Chondrocyte (in vitro differentiated cells): ENCODE results near the gene HS6ST2. TPM values are rescaled to one million over a fixed set of nuclear protein-coding genes. Genes with fewer than 3 reads are reported as not detected.

Source experiments
- DNase-seq: peaks from one replicate; pipeline ENCODE4 v3.0.0; 2021; ENCODE audit warnings: mixed read lengths, low spot score
- H3K27ac Mint-ChIP-seq: one replicate; pipeline ENCODE4 v1.8.0; 2021; ENCODE audit warnings: mild to moderate bottlenecking, moderate library complexity, mixed read lengths; ENCODE audit not compliant: unreplicated experiment
- H3K27me3 Mint-ChIP-seq: 2 replicates; pipeline ENCODE4 v1.8.0; 2021; ENCODE audit warnings: low read depth, mixed read lengths
- H3K36me3 Mint-ChIP-seq: 2 replicates; pipeline ENCODE4 v1.8.0; 2021; ENCODE audit warnings: low read depth, mixed read lengths
- H3K4me1 Mint-ChIP-seq: 2 replicates; pipeline ENCODE4 v1.8.0; 2021; ENCODE audit warnings: low read depth, mild to moderate bottlenecking, mixed read lengths
- H3K4me3 Mint-ChIP-seq: one replicate; pipeline ENCODE4 v1.8.0; 2021; ENCODE audit warnings: mild to moderate bottlenecking, moderate library complexity, mixed read lengths; ENCODE audit not compliant: unreplicated experiment
- H3K9me3 Mint-ChIP-seq: 2 replicates; pipeline ENCODE4 v1.8.0; 2021; ENCODE audit warnings: low read depth, mixed read lengths
- total RNA-seq: library from RNA; stranded (reverse); gene quantifications from 3 replicates; pipeline ENCODE4 v1.2.1, GENCODE V29; 2021
- TF ChIP-seq, protein P1 (sequence below): fragments of 200-600 bp; sonication (generic); IDR thresholded peaks from 2 replicates; pipeline ENCODE4 v1.5.0; 2021; ENCODE audit warnings: antibody characterized with exemption, mild to moderate bottlenecking, moderate library complexity

Gene HS6ST2
- total RNA-seq, 1 donor from 2014 or later = 1.9 TPM

DNA sequence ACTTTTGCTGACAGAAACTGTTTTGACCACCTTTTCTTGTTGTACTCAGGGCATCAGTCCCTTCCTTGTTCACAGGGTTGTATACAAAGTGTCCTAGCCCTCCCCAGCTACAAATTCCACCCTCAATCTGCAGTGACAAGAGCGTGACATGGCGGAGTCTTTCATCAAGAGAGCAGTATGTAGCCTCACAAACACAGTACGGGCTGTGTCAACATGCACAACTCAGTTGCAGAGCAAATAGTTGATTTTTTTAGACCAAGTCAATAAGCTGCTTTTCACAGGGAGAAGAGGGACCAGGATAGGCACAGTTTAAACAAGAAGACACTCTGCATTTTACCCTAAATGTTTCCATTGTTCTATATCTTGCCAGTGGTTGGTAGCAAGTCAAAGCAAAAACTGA, 8.6 kb upstream of the HS6ST2 start:
- Mint-ChIP-seq H3K4me3 (no peak overlapping the region), H3K4me1 (peaks cover 15% of the 10 kb centered on the region), H3K36me3 (no peaks in the 10 kb centered on the region), H3K27me3 (no peaks in the 10 kb centered on the region), H3K9me3 (no peaks in the 10 kb centered on the region), H3K27ac (no peak overlapping the region)
- DNase-seq = no peak
- TF ChIP-seq, protein P1, sequence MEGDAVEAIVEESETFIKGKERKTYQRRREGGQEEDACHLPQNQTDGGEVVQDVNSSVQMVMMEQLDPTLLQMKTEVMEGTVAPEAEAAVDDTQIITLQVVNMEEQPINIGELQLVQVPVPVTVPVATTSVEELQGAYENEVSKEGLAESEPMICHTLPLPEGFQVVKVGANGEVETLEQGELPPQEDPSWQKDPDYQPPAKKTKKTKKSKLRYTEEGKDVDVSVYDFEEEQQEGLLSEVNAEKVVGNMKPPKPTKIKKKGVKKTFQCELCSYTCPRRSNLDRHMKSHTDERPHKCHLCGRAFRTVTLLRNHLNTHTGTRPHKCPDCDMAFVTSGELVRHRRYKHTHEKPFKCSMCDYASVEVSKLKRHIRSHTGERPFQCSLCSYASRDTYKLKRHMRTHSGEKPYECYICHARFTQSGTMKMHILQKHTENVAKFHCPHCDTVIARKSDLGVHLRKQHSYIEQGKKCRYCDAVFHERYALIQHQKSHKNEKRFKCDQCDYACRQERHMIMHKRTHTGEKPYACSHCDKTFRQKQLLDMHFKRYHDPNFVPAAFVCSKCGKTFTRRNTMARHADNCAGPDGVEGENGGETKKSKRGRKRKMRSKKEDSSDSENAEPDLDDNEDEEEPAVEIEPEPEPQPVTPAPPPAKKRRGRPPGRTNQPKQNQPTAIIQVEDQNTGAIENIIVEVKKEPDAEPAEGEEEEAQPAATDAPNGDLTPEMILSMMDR = no peak

DNA sequence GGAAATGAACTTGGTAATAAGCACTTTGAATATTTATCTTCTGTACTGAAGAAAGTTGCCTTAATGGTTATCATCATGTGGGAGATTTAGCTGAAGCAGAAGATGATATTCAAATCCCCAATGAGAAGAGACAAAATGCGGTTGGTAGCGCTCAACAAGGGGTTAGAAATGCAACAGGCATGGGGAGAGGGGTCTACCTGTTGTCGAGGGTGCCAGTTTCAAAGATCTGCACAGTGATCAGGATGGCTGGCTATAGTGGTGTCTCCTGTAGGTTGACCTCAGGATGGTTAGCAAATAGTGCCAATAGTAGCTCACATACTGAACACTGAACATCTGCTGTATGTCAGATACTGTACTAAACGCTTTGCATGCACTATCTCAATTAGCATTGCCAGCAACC, 7.0 kb upstream of the HS6ST2 start:
- Mint-ChIP-seq H3K9me3 (no peaks in the 10 kb centered on the region), H3K4me1 (peaks cover 15% of the 10 kb centered on the region), H3K27me3 (no peaks in the 10 kb centered on the region), H3K4me3 (no peak overlapping the region), H3K27ac (no peak overlapping the region), H3K36me3 (no peaks in the 10 kb centered on the region)
- TF ChIP-seq, protein P1 = no peak
- no peak for DNase-seq

DNA sequence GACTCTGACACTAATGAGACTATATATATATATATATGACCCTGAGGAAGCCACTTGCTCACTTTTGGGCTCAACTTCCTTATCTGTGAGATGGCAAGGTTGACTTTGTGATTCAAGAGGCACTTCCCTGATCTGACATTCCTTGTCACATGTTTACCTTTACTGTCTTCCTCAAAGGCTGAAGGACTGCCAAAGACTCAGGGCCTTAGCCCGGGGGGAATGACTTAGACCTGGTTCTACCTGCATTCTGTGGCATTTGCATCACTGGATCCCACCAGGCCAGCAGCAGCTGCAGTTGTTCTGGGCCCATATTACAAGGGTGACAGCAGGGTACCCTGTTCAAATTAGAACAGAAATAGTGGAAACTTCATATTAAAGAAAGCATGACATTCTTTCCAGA, 3.1 kb upstream of the HS6ST2 start:
- Mint-ChIP-seq H3K4me1 (peaks cover 13% of the 10 kb centered on the region), H3K4me3 (no peak overlapping the region), H3K36me3 (no peaks in the 10 kb centered on the region), H3K27me3 (peaks cover 9% of the 10 kb centered on the region), H3K9me3 (no peaks in the 10 kb centered on the region), H3K27ac (no peak overlapping the region)
- no peak for DNase-seq
- TF ChIP-seq, protein P1 = no peak

DNA sequence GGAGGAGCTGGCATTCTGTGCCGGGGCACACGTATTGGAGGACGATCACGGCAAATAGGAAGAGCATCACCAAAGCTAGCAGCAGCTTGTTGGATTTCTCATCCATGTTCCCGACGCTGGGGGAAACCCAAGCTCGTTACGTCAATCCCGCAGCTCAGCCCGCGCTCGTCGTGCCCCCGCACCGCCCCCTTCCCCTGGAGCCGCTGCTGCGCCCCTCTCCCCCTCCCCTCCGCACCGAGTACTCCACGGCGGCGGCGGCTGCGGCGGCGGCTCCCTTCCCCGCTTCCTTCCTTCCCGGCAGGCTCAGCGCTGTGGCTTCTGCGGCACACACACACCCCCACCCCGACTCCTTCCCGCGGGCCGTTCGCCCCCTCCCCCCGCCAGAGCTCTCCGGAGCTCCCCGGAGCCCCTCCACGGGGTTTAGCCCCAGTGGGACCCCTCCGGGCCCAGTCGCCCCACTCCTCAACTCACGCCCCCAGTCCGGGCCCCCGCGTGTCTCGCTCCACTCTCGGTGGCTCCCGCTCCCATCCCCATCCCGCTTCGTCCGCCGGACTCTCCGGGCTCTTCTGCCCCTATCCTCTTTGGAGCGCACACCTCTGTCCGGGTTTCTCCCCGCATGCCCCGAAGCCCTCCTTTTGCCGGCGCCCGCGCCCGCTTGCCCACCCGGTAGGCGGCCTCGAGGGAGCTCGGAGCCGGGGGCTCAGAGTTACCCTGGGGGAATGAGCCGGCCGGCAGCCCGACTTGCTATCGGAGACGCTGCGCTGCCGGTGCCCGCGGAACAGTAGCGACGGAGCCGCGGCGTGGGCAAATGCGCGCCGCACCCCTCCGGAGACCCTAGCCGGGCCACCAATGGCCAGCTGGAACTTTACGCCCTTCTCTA, 978 bp downstream of the HS6ST2 start:
- peaks cover 15% of the 10 kb centered on the region for H3K27me3 Mint-ChIP-seq
- H3K36me3 Mint-ChIP-seq = no peaks in the 10 kb centered on the region
- no peak overlapping the region for H3K27ac Mint-ChIP-seq
- peak overlapping the region; percentile 78 for H3K4me3 Mint-ChIP-seq
- H3K9me3 Mint-ChIP-seq = no peaks in the 10 kb centered on the region
- TF ChIP-seq, protein P1 = no peak
- peaks cover 20% of the 10 kb centered on the region for H3K4me1 Mint-ChIP-seq
- no peak for DNase-seq

DNA sequence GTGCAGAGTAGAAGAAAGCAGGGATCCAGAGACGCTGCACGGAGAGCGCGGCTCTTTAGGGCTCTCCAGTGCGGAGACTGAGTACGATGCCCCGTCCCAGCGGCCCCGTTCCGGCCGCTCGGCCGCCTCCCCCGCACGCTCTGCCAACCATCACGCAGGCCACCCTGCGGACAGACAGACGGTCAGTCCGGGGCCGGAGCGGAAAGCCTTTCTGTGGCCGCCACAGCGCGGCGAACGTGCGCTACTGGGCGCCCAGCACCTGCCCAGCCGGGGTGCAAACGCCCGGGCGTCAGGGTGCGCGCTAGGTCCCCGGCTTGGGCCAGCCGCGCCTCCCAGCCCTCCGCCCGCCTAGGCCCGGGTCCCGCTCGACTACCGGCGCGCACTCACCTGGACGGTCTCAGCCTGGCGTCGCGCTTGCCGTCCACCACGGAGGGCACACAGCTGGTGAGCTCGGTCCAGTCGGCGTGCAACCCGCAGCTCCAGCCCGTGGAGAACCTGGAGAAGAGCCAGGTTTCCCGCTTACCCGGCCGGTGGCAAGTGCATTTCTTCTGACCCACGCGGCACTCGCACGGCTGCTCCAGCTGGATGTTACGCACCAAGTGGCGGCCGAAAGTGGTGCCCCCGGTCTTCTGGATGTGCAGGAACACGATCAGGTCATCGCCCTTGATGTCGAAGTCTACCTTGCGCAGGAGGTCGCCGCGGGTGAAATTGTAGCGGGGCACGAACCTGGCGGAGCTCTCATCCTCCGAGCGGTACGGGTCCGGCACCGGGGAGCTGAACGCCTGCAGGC, 1.8 kb downstream of the HS6ST2 start:
- H3K4me1 Mint-ChIP-seq = peaks cover 20% of the 10 kb centered on the region
- peaks cover 15% of the 10 kb centered on the region for H3K27me3 Mint-ChIP-seq
- peak overlapping the region; percentile 78 for H3K4me3 Mint-ChIP-seq
- DNase-seq = no peak
- no peaks in the 10 kb centered on the region for H3K9me3 Mint-ChIP-seq
- H3K36me3 Mint-ChIP-seq = no peaks in the 10 kb centered on the region
- H3K27ac Mint-ChIP-seq = no peak overlapping the region
- TF ChIP-seq, protein P1 = no peak
